DMS114 treated with DMSO at 0.1 percent for 48 hours (cell line): ENCODE data around the gene MS4A6E.

Experiments used
- DNase-seq: peaks from one replicate; lab custom pipeline; 2025; ENCODE audit not compliant: unreplicated experiment; lab: John Stamatoyannopoulos, UW

Gene MS4A6E

DNA sequence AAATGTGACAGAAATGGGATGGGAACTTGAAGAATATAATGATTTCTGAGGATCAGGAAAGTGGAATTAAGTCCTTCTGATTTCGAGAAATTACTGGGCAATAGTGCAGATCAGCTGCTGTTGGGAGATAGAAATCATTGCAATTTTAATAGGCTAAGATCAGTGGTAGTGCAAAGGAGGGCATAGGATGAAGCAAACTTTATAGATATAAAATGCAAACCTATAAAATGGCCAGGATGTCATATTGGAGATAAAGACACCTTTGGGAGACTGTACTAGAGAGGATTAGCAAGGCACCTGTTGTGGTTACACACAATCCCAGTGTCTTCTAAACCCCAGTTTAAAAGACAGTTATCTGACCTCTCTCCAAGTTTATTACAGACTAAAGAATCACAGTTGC, 44.8 kb downstream of the MS4A6E start:
- DNase-seq, result no peak

GRCh38 chr11:60372767-60373166, 45.7 kb downstream of the MS4A6E start:
- no peak for DNase-seq

DNA sequence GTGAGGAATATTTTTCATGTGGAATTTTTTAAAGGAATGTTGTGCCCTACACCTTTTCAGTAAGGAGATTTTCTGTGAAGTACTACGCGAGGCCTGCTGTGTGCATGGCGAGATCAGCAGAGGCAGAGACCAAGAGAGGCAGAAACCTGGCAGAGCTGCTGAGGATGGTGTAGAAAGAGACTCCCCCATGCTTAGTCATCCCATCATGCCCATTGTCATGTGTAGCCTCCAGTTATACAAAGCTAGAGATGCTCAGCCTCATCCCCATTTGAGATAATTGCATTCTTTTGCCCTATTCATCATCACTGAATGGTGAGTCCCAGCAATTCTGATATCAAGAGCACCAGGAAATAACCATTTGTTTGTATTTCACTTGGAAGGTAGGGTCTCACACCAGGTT, 48.3 kb downstream of the MS4A6E start:
- no peak for DNase-seq

DNA sequence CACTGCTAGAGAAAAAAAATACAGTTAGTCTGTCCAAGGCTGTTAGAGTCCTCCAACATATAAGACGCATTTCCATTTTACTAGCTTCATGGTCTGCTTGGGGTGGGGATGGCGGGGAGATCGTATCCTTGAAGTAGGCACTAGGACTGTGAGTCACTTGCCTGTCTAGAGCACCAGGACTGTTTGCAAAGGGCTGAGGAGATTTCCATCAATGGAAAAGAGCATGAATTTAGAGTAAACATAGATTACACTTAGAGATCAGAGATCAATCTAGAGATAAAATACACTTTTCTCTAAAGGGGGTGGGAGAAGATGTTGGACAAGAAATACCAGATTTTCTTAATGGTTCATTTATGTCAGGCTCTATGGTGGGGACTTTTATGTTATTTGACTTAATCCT, 49.5 kb downstream of the MS4A6E start:
- no peak for DNase-seq

GRCh38 chr11:60377401-60378136, 50.5 kb downstream of the MS4A6E start:
- no peak for DNase-seq

GRCh38 chr11:60378354-60378753, 51.3 kb downstream of the MS4A6E start, which contains the start of gene MS4A7:
Gene MS4A7, plus strand, starts transcription at chr11:60378532. Its CDS starts 4,610 bp downstream, at chr11:60383142.
- DNase-seq, result no peak

DNA sequence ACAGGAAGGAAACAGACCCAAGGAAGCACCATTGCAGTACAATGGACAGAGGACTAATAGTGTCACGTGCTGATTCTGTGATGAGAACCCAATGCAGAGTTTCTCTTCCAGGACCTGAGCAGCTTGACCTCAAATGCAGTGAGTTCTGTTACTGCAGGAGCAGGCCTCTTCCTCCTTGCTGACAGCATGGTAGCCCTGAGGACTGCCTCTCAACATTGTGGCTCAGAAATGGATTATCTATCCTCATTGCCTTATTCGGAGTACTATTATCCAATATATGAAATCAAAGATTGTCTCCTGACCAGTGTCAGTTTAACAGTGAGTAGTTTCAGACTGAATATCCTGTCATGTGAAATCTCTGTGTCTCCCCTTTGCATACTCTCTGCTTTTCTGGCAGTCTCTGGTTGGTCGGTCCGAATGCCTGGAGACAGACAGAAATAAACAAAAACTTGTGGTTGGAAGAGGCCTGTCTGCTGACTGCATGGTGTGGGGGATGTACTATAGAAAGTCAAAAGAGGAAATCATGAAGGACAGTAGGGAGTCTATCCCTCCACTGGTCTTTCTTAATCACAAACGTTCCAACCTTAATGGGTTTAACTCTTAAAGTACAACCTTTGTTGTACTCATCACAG, 62.3 kb downstream of the MS4A6E start:
- no peak for DNase-seq

GRCh38 chr11:60390419-60390818, 63.4 kb downstream of the MS4A6E start:
- DNase-seq, result no peak
